SU-DHL-6 (cell line): ENCODE results near the gene GLRA3.

Source experiments
- H2AFZ ChIP-seq: fragments of 200-600 bp; sonication (generic); 2 replicates; pipeline ENCODE4 v1.6.1; 2014; ENCODE audit warnings: low read depth, mild to moderate bottlenecking, moderate library complexity, mixed read lengths, antibody characterized with exemption, low read length; ENCODE audit not compliant: severe bottlenecking
- H3F3A ChIP-seq: fragments of 200-600 bp; shearing (Covaris generic); 2 replicates; pipeline ENCODE4 v1.6.0; 2016; ENCODE audit warnings: antibody characterized with exemption, mild to moderate bottlenecking; ENCODE audit not compliant: insufficient read depth
- H3K27ac ChIP-seq: fragments of 200-600 bp; sonication (generic); 2 replicates; pipeline ENCODE4 v1.5.1; 2016; ENCODE audit warnings: low read depth, mild to moderate bottlenecking, low read length, moderate library complexity, mixed read lengths
- H3K27me3 ChIP-seq: fragments of 200-600 bp; sonication (generic), shearing (Covaris generic); 2 replicates; pipeline ENCODE4 v1.6.0; 2014; ENCODE audit warnings: mild to moderate bottlenecking, low read length
- H3K36me3 ChIP-seq: fragments of 200-600 bp; sonication (generic); 2 replicates; pipeline ENCODE4 v1.6.1; 2014; ENCODE audit warnings: mild to moderate bottlenecking, low read length, mixed read lengths
- H3K4me2 ChIP-seq: fragments of 300-600, 200-600 bp; shearing (Covaris generic), sonication (generic); 2 replicates; pipeline ENCODE4 v1.6.0; 2014; ENCODE audit warnings: low read length, low read depth, mild to moderate bottlenecking; ENCODE audit not compliant: poor library complexity, severe bottlenecking
- H3K4me3 ChIP-seq: fragments of 200-600 bp; sonication (generic); 2 replicates; pipeline ENCODE4 v1.5.1; 2014; ENCODE audit warnings: antibody characterized with exemption, low read length, mild to moderate bottlenecking, mixed read lengths; ENCODE audit not compliant: insufficient read depth, poor library complexity, severe bottlenecking
- H3K79me2 ChIP-seq: fragments of 200-600 bp; sonication (generic); 2 replicates; pipeline ENCODE4 v1.6.1; 2014; ENCODE audit warnings: mild to moderate bottlenecking, low read length, moderate library complexity; ENCODE audit not compliant: insufficient read depth
- H3K9ac ChIP-seq: fragments of 200-600 bp; sonication (generic); 2 replicates; pipeline ENCODE4 v1.7.0; 2014; ENCODE audit warnings: mild to moderate bottlenecking, low read length
- H3K9me2 ChIP-seq: fragments of 200-600 bp; sonication (generic); replicated peaks from 2 replicates; pipeline ENCODE4 v1.6.1; 2014; ENCODE audit warnings: low read length; ENCODE audit not compliant: insufficient read depth
- H3K9me3 ChIP-seq: fragments of 200-600 bp; sonication (generic); 2 replicates; pipeline ENCODE4 v1.6.1; 2014; ENCODE audit warnings: low read length, mixed read lengths; ENCODE audit not compliant: insufficient read depth
- H4K20me1 ChIP-seq: fragments of 200-600 bp; sonication (generic); 2 replicates; pipeline ENCODE4 v1.6.1; 2014; ENCODE audit warnings: low read depth, mild to moderate bottlenecking, antibody characterized with exemption, low read length, moderate library complexity, mixed read lengths
- EZH2phosphoT487 ChIP-seq: fragments of 200-600 bp; sonication (generic), shearing (Covaris generic); conservative IDR thresholded peaks from 2 replicates; pipeline ENCODE4 v1.6.1; 2018; ENCODE audit warnings: mild to moderate bottlenecking, antibody characterized with exemption, low read length, moderate library complexity, mixed read lengths
- TF ChIP-seq, protein P1 (sequence below): fragments of 200-600 bp; sonication (generic); IDR thresholded peaks from one replicate; pipeline ENCODE4 v1.5.1; 2017; ENCODE audit warnings: antibody characterized with exemption, mild to moderate bottlenecking, low read length, moderate library complexity; ENCODE audit not compliant: insufficient read depth, poor library complexity, severe bottlenecking

GLRA3 gene

DNA sequence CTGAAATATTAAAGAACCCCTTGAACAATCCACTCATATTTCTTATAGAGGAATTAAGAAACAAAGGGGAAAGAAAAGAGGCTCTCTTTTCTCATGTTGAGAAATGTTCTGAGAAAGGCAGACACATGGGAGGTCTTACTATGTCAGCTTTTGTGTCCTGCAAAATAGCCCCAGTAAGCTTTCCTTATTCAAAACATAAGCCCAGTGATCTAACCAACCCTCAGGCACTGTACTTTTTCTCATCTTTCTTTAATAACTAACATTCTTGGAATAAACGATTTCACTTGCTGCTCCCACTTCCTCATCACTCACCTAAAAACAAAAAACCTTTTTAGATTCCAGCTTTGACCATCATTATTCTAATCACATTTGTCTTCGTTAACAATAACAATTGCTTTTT is 115.9 kb downstream of the GLRA3 start:
- Histone ChIP-seq H3K27me3 (no peaks in the 10 kb centered on the region), H4K20me1 (no peaks in the 10 kb centered on the region), H3F3A (no peaks in the 10 kb centered on the region), H3K4me2 (no peak overlapping the region), H3K4me3 (no peak overlapping the region), H3K79me2 (no peaks in the 10 kb centered on the region), H3K9me3 (no peaks in the 10 kb centered on the region), H3K9ac (no peak overlapping the region), H2AFZ (no peak overlapping the region), H3K36me3 (no peaks in the 10 kb centered on the region), H3K27ac (no peak overlapping the region), H3K9me2 (no peaks in the 10 kb centered on the region)
- no peak for TF ChIP-seq EZH2phosphoT487
- TF ChIP-seq, protein P1, sequence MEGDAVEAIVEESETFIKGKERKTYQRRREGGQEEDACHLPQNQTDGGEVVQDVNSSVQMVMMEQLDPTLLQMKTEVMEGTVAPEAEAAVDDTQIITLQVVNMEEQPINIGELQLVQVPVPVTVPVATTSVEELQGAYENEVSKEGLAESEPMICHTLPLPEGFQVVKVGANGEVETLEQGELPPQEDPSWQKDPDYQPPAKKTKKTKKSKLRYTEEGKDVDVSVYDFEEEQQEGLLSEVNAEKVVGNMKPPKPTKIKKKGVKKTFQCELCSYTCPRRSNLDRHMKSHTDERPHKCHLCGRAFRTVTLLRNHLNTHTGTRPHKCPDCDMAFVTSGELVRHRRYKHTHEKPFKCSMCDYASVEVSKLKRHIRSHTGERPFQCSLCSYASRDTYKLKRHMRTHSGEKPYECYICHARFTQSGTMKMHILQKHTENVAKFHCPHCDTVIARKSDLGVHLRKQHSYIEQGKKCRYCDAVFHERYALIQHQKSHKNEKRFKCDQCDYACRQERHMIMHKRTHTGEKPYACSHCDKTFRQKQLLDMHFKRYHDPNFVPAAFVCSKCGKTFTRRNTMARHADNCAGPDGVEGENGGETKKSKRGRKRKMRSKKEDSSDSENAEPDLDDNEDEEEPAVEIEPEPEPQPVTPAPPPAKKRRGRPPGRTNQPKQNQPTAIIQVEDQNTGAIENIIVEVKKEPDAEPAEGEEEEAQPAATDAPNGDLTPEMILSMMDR: no peak

DNA sequence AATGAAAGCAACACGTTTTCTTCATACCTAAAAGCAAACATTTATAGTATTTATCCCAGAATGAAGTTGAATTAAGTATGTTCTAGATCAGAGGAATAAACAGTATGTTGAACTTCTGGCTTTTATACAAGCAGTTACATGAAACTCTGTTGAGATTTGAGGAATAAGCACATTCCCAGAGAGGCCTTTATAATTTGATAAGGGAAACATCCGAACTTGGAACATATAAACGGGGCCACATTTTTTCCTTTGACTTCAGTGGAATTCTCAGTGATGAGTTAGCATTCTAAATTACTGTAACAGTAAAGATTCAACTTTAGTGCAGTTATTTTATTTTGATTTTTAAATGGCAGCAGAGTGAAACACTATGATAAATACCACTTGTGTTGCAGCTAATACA is 119.5 kb downstream of the GLRA3 start:
- no peak overlapping the region for H3K27ac ChIP-seq
- H3K9ac ChIP-seq: no peak overlapping the region
- H3K4me2 ChIP-seq: no peak overlapping the region
- H3K9me3 ChIP-seq: no peaks in the 10 kb centered on the region
- no peaks in the 10 kb centered on the region for H4K20me1 ChIP-seq
- TF ChIP-seq, protein P1: no peak
- TF ChIP-seq EZH2phosphoT487: no peak
- H3K27me3 ChIP-seq: no peaks in the 10 kb centered on the region
- no peaks in the 10 kb centered on the region for H3F3A ChIP-seq
- H3K79me2 ChIP-seq: no peaks in the 10 kb centered on the region
- H3K4me3 ChIP-seq: no peak overlapping the region
- no peaks in the 10 kb centered on the region for H3K36me3 ChIP-seq
- no peak overlapping the region for H2AFZ ChIP-seq
- H3K9me2 ChIP-seq: no peaks in the 10 kb centered on the region

DNA sequence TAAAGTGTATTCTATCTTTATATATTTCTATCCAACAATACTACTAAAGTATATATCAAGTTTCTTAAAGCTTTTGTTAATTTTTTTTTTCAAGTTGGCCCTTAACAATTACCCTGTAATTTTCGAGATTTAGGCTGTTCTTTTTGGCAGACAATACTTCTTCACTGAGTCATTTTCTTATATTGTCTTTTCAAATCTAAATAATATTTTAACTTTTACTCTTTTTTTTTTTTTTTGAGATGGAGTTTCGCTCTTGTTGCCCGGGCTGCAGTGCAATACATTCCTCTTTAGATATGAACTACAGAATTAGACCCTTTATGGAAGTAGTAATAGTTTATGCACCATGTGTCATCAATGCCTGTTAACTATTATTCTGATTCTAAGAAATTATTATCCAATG is 120.7 kb downstream of the GLRA3 start:
- Histone ChIP-seq H3K9ac (no peak overlapping the region), H3K36me3 (no peaks in the 10 kb centered on the region), H2AFZ (no peak overlapping the region), H3K9me2 (no peaks in the 10 kb centered on the region), H4K20me1 (no peaks in the 10 kb centered on the region), H3K27me3 (no peaks in the 10 kb centered on the region), H3F3A (no peaks in the 10 kb centered on the region), H3K9me3 (no peaks in the 10 kb centered on the region), H3K79me2 (no peaks in the 10 kb centered on the region), H3K4me2 (no peak overlapping the region), H3K27ac (no peak overlapping the region), H3K4me3 (no peak overlapping the region)
- TF ChIP-seq, protein P1: no peak
- no peak for TF ChIP-seq EZH2phosphoT487

DNA sequence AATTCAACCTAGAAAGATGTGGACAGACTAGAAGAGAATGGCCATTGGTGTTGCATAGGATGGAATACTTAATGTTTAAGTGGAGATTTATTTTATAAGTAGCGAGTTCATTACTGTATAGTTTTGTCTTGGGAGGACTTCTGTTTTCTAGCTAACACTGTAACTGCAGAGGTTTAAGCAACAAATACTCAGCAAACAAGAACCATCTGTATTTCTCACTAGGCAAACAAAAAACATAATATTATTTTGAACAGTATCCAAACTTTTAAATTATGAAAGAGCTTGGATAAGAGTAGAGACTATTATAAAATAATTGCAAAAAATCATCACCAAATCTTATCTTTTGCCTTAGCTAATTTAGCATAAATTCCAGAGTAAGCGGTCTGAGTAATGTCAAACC is 121.1 kb downstream of the GLRA3 start:
- TF ChIP-seq, protein P1: no peak
- no peak for TF ChIP-seq EZH2phosphoT487
- Histone ChIP-seq H3K9me3 (no peaks in the 10 kb centered on the region), H3K79me2 (no peaks in the 10 kb centered on the region), H3K9me2 (no peaks in the 10 kb centered on the region), H3F3A (no peaks in the 10 kb centered on the region), H4K20me1 (no peaks in the 10 kb centered on the region), H3K9ac (no peak overlapping the region), H3K27me3 (no peaks in the 10 kb centered on the region), H3K4me2 (no peak overlapping the region), H3K36me3 (no peaks in the 10 kb centered on the region), H3K27ac (no peak overlapping the region), H2AFZ (no peak overlapping the region), H3K4me3 (no peak overlapping the region)
